NK-92 (cell line): ENCODE measurements around the gene SPTLC2.
"Not testable (repeated sequence)": the region's sequence is repeated elsewhere in the genome, so short reads cannot be mapped to it uniquely, and the experiment has no call there.

ENCODE experiments used
- DNase-seq: peaks from one replicate; lab custom pipeline; 2025; ENCODE audit not compliant: unreplicated experiment; lab: John Stamatoyannopoulos, UW

SPTLC2 gene

GRCh38 chr14:77590845-77591485, 25.5 kb downstream of the SPTLC2 start:
- DNase-seq, result no peak

GRCh38 chr14:77589099-77589498, 27.3 kb downstream of the SPTLC2 start:
- no peak for DNase-seq

GRCh38 chr14:77588411-77589025, 27.9 kb downstream of the SPTLC2 start:
- not testable (repeated sequence) for DNase-seq

GRCh38 chr14:77585385-77585784, 31.1 kb downstream of the SPTLC2 start:
- DNase-seq, result no peak

GRCh38 chr14:77584809-77585208, 31.6 kb downstream of the SPTLC2 start:
- no peak for DNase-seq

- DNase-seq, result no peak
Observed at GRCh38 chr14:77583657-77584056, 32.8 kb downstream of the SPTLC2 start.

GRCh38 chr14:77582511-77582910, 33.9 kb downstream of the SPTLC2 start:
- no peak for DNase-seq

- no peak for DNase-seq
Observed at GRCh38 chr14:77580964-77581505, 35.4 kb downstream of the SPTLC2 start.

GRCh38 chr14:77580477-77580876, 36.0 kb downstream of the SPTLC2 start:
- no peak for DNase-seq

GRCh38 chr14:77579780-77580179, 36.7 kb downstream of the SPTLC2 start:
- DNase-seq, result no peak

- no peak for DNase-seq
Observed at GRCh38 chr14:77579065-77579464, 37.4 kb downstream of the SPTLC2 start.

GRCh38 chr14:77574446-77575115, 41.9 kb downstream of the SPTLC2 start:
- DNase-seq, result no peak

GRCh38 chr14:77573964-77574363, 42.5 kb downstream of the SPTLC2 start:
- DNase-seq, result no peak

GRCh38 chr14:77570706-77571268, 45.6 kb downstream of the SPTLC2 start:
- no peak for DNase-seq

- DNase-seq, result no peak
Observed at GRCh38 chr14:77565994-77566305, 50.5 kb downstream of the SPTLC2 start.

GRCh38 chr14:77565289-77565993, 51.0 kb downstream of the SPTLC2 start:
- DNase-seq, result no peak

- DNase-seq, result no peak
Observed at GRCh38 chr14:77562681-77563080, 53.8 kb downstream of the SPTLC2 start.

GRCh38 chr14:77561881-77562280, 54.6 kb downstream of the SPTLC2 start:
- DNase-seq, result no peak

- no peak for DNase-seq
Observed at GRCh38 chr14:77559381-77559780, 57.1 kb downstream of the SPTLC2 start.

GRCh38 chr14:77557391-77557790, 59.0 kb downstream of the SPTLC2 start:
- no peak for DNase-seq

GRCh38 chr14:77556946-77557345, 59.5 kb downstream of the SPTLC2 start:
- no peak for DNase-seq
